NCI-H187 treated with DMSO at 0.1 percent for 48 hours (cell line): ENCODE results near the gene KLK2.
A peak's percentile ranks its signal among the peaks of the same experiment; 100 is the strongest.

ENCODE experiments used
- DNase-seq: peaks from one replicate; lab custom pipeline; 2025; lab: John Stamatoyannopoulos, UW

The KLK2 gene

GRCh38 chr19:50873056-50873455 lies at the start of gene KLK2:
TSS of gene KLK2 (plus strand) at chr19:50873439. CDS start at chr19:50873474, 35 bp downstream.
- no peak for DNase-seq

- DNase-seq = no peak
These were observed 46.6 kb upstream of the KLK2 start for GRCh38 chr19:50826492-50827240.

GRCh38 chr19:50827476-50827875 lies 45.8 kb upstream of the KLK2 start:
- DNase-seq = no peak

GRCh38 chr19:50829801-50830200 lies 43.4 kb upstream of the KLK2 start:
- DNase-seq = no peak

DNA sequence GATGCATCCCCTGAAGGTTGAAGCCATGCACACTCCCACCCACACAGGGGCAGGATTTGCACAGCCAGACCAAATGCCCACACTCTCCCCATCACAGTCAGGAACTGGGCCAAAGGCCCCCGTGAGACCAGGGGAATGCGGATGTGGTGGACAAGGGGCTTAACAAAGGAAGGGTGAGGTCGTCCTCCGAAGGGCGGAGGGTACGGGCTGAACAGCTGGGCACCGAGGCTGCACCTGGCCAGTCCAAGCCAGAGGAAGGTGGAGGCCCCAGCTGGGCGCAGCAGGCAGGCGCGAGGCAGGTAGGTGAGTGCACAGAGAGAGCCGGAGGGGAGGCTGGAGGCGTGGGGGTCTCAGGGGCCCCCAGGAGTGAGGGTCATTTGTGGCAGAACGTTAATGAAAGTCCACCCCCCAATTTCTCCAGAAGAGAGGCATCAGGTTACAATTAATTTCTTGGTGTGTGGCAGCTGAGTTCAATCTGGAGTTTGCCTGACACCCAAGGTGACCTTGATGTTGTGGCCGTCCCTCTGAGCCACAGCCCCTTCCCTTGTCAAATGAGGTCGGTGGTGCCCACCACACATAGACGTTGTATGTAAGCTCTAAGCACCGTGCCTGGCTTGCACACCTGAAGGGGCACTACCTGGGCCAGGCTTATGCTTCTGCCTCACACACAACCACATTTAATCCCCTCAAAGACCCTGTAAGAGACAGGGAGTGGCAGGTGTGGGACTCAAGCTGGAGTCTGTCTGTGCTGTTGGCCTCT lies 42.8 kb upstream of the KLK2 start:
- DNase-seq = no peak

- no peak for DNase-seq
These were observed 42.2 kb upstream of the KLK2 start for GRCh38 chr19:50831026-50831396.

- no peak for DNase-seq
These were observed 40.6 kb upstream of the KLK2 start for GRCh38 chr19:50832666-50833065.

DNA sequence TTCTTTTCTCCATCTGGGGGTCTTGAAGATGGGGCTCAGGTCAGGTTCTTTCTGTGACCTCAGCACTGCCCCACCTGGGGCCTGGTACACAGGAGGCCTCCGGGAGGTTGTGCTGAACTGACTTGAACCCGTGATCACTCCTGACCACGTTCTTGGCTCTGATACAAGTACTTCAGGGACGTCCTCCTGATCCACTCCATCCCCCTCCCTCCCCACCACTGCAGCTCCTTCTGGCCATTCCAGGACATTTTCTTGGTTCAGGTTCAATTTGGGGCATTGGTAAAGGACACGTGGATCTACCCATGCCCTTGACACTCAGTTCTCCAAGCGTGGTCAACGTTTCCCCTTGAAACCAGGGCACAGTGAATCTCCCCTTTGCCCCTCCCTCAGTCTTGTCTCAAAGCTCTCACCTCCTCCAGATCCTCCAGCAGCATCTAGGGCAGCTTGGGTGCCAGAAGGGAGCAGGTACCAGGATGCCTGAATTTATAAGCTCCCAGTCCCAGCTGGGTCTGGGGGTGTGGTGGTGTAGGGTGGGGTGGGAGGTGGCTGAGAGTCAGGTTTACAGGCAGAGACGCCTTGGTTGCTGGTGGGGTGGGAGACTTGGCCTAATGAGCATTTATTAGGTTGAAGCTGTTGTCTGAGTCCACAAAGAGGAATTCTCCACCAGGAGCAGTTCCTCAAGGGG lies 40.0 kb upstream of the KLK2 start, which contains the start of gene KLK15:
Gene KLK15, minus strand, starts transcription at position 458 of the 685 bp plus-strand sequence. CDS start 2,082 bp downstream, outside the sequence.
- DNase-seq = no peak

DNA sequence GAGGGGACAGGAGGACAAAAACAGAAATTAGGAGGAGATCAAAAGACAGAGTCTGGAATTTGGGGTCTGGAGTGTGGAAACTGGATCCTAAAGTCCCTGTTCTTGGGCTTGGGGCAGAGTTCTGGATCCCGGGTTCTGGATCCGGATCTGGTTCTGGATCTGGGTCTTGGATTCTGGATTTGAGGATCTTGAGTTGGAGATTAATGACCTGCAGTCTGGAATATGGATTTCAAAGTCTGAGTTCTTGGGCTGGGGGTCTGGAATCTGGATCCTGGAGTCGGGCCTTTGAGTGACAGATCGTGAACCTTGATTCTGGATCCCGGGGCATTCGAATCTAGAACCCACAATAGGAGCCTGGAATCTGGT lies 39.5 kb upstream of the KLK2 start:
- DNase-seq = no peak

- no peak for DNase-seq
These were observed 38.0 kb upstream of the KLK2 start for GRCh38 chr19:50835103-50835784.

DNA sequence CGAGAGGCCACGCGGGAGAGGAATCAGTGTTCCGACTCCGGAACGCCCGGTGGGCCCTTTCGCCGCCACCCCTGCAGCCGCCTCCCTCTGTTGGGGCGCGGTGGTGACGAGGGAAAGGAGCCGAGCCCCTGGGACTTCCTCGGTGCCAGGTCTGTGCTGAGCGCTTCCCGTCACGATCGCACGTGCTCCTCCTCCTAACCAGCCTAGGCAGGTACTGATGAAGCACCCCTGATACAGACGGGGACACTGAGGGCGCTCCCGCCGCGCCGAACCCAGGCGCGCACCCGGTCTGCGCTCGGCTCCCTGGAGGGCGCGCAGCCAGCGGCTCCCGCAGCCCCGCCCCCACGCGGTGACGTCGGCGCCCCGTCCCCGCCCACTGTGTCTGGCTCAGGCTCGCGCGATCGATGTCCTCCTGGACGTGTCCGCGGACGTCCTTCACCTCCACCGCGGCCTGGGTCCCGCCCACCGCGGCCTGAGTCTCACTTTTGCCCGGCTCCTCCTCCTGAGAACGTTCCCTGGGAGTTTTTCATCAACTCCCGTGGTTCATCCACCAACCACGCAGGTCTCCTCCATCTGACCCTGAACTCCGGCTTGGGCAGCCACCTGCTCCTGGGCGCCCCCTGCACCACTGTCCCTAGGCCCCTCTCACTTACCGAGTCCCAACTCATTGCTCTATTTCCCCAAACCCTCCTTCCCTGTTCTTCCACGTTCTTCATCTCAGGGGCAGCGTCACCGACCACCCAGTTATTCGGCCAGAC lies 37.3 kb upstream of the KLK2 start:
- DNase-seq = peak; percentile 22

- DNase-seq = no peak
These were observed 36.6 kb upstream of the KLK2 start for GRCh38 chr19:50836543-50837195.

DNA sequence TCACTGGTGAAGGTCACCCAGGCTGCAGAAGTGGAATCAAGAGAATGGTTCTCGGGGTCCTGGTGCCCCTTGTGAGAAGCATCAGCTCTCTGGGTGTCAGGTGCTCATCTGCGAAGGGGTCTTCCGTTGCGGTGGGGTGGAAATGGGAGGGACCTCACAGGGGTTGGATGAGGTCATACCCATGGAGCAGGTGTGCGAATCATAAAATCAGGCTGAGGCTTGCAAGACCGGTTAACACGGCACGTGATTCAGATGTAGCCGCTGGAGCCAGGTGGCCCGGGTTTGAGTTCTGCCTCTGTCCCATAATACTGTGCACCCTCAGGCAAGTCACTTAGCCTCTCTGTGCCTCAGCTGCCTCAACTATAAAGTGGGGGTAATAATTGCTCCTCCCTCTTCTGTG lies 35.9 kb upstream of the KLK2 start:
- DNase-seq = no peak

- no peak for DNase-seq
These were observed 35.0 kb upstream of the KLK2 start for GRCh38 chr19:50838239-50838638.

DNA sequence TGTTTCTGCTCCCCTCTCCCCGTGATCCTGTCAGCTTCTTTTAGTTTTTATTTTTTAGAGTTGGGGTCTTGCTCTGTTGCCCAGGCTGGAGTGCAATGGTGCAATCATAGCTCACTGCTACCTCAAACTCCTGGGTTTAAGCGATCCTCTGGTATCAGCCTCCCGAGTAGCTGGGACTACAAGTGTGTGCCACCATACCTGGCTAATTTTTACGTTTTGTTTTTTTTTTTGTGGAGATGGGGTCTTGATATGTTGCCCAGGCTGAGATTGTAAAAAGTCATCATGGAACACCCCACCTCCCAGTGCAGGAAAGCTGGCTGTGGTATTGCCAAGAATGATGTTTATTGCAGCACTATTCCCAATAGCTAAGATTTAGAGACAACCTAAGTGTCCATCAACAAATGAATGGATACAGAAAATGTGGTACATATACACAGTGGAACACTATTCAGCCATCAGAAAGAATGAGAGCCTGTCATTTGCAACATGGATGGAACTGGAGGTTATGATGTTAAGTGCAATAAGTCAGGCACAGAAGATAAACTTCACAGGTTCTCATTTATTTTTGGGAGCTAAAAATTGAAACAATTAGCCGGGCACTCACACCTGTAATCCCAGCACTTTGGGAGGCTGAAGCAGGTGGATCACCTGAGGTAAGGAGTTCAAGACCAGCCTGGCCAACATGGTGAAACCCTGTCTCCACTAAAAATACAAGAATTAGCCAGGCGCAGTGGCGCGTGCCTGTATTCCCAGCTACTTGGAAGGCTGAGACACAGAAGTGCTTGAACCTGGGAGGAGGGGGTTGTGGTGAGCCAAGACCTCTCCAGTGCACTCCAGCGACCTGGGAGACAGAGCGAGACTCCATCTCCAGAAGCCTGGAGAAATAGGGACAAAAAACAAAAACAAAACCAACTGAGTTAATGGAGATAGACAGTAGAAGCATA lies 33.3 kb upstream of the KLK2 start:
- DNase-seq = no peak

- no peak for DNase-seq
These were observed 31.1 kb upstream of the KLK2 start for GRCh38 chr19:50842130-50842529.

GRCh38 chr19:50843205-50843604 lies 30.0 kb upstream of the KLK2 start:
- no peak for DNase-seq

DNA sequence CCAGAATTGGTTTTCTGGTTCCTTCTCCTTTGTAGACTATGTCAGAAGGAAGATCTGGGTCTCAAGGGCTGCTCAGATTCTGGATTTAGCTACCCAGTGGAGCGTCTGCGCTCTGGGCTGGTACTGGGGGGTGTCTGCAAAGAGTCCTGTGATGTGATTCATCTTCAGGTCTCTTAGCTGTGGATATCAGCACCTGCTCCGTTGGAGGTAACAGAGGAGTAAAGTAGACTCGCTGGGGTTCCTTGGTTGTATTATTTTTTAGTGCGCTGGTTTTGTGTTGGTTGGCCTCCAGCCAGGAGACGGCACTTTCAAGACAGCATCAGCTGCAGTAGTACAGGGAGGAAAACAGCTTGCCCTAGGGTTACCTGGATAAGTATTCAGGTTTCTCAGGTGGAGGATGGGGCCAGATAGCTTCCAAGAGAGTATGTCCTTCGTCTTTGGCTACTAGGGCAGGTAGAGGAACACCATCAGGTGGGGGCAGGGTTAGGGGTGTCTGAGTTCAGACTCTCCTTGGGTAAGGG lies 29.5 kb upstream of the KLK2 start:
- no peak for DNase-seq

DNA sequence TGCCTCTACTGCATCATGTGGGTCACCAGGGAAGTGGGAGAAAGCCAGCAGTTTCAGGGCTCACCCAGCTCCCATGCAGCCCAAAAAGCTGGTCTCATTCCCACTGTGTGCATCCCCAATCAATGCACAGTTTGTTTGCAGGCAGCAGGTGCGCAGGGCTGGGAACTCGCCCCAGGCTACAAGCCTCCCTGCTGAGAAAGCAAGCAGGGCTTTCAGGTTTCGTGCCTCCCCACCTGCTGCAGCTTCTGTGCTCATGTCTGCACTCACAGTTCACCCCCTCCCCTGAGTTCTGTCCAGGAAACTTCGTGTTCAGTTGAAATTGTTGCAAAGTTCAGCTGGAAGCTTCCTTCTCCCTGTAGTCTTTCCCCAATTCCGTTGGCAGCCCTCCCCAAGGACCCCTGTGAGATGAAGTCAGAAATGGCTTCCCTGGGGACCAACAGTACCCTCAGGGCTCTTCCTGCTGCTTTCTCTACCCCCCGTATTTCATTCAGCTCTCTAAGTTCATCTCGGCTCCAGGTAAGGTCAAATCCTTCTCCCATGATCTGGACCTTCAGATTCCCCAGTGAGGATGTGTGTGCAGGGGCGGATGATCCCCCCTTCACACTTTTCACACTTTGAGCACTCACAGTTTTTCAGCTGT lies 28.8 kb upstream of the KLK2 start:
- no peak for DNase-seq
